Subcutaneous adipose tissue (tissue), 4 donors: Measurements from ENCODE around the gene HIBCH. TPM values are rescaled to one million over a fixed set of nuclear protein-coding genes. Genes with fewer than 3 reads are reported as not detected.

Experiments
- total RNA-seq, 4 donors: library from RNA; depleted of rRNA; stranded (reverse); fragments of >200 nt; gene quantifications; one replicate each; pipeline ENCODE4 v1.1.0, GENCODE V29; 2016
- TF ChIP-seq, protein P1 (sequence below): fragments of 450-650 bp; IDR thresholded peaks from one replicate; pipeline ENCODE4 v1.5.1; 2016; ENCODE audit warnings: low read depth, mild to moderate bottlenecking, control low read depth, antibody characterized with exemption, moderate library complexity

The HIBCH gene
- total RNA-seq, 4 donors from 2014 or later = 24.3 to 31.0 (median 26.5) TPM

GRCh38 chr2:190338453-190338852, 18.8 kb upstream of the HIBCH start:
- TF ChIP-seq, protein P1, sequence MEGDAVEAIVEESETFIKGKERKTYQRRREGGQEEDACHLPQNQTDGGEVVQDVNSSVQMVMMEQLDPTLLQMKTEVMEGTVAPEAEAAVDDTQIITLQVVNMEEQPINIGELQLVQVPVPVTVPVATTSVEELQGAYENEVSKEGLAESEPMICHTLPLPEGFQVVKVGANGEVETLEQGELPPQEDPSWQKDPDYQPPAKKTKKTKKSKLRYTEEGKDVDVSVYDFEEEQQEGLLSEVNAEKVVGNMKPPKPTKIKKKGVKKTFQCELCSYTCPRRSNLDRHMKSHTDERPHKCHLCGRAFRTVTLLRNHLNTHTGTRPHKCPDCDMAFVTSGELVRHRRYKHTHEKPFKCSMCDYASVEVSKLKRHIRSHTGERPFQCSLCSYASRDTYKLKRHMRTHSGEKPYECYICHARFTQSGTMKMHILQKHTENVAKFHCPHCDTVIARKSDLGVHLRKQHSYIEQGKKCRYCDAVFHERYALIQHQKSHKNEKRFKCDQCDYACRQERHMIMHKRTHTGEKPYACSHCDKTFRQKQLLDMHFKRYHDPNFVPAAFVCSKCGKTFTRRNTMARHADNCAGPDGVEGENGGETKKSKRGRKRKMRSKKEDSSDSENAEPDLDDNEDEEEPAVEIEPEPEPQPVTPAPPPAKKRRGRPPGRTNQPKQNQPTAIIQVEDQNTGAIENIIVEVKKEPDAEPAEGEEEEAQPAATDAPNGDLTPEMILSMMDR = no peak

GRCh38 chr2:190336420-190336819, 16.8 kb upstream of the HIBCH start:
- TF ChIP-seq, protein P1 = no peak

DNA sequence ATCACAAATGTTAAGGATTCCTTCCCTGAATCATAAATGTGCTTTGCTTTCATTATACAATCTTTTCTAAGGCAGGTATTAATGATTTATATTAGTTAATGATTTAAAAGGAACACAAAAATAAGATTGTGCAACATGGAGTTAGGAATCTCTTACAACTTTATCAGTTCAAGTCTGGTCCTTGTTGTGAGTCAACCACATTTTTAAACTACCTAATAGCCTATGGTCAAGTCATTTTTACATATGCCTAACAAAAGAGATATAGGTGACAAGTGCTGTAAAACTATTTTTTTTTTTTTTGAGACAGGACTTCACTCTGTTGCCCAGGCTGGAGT, 15.6 kb upstream of the HIBCH start:
- TF ChIP-seq, protein P1 = no peak

- TF ChIP-seq, protein P1 = no peak
Observed at GRCh38 chr2:190334479-190335224, 15.0 kb upstream of the HIBCH start.

DNA sequence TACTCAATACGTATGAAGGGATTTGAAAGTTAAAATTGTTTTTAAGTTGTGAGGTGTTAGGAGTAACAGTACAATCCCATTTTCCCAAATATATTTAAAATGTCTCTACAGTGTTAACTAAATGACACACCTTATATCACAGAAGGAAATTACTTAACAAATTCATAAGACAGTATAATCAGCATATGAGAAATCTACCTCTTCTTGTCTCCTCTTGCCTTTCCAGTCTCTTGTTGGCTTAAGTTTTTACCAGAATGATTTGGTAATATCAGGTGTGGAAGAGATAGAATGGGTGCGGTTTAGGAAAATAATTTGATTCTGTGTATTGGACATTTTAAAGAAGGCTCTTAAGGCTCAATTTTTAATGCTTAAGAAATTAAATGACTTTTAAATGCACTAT, 14.3 kb upstream of the HIBCH start:
- TF ChIP-seq, protein P1 = no peak

DNA sequence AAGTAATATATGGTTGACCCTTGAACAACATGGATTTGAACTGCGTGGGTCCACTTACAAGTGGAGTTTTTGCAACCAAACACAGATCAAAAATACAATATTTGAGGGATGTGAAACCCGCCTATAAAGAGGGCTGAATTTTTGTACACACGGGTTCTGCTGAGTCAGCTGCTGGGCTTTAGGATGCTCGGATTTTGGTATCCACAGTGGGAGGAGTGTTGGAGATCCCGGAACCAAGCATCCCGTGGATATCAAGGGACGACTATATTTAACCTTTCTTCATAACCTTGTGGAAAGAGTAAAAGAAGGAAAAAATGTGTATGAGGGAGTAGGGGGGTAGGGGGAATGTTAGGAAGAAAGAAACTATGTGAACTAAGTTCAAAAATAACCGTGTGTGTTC, 13.8 kb upstream of the HIBCH start:
- TF ChIP-seq, protein P1 = no peak

- TF ChIP-seq, protein P1 = no peak
Observed at GRCh38 chr2:190328573-190329147, 9.0 kb upstream of the HIBCH start.
